ENCODE measurements around the gene POMT2. TPM values are rescaled to one million over a fixed set of nuclear protein-coding genes. Genes with fewer than 3 reads are reported as not detected.

POMT2 gene
- total and polyA plus RNA-seq, 7 donors = 3.6 to 21.0 (median 15.6) TPM

DNA sequence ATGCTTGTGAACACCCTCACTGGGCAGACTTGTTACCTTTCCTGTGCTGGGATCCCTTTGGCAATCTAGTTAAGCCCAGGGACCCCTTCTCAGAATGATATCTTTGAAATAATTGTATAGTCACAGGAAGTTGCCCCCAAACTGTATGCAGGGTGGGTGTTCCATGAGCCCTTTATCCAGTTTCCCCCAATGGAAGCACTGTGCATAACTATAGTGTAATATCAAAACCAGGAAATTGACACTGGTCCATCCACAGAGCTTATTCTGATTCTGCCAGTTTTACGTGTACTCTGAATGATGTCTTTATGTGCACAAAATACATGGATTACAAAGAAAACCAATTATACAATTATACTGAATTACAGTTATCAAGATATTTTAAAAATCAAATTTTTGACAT, 73.9 kb downstream of the POMT2 start:
- H3K27me3 ChIP-seq = no peaks in the 10 kb centered on the region
- H3K4me1 ChIP-seq = no peaks in the 10 kb centered on the region
- no peak overlapping the region for H3K27ac ChIP-seq
- TF ChIP-seq EP300 (IDR thresholded peaks at IDR 0.05) = no peak
- TF ChIP-seq, protein P1, sequence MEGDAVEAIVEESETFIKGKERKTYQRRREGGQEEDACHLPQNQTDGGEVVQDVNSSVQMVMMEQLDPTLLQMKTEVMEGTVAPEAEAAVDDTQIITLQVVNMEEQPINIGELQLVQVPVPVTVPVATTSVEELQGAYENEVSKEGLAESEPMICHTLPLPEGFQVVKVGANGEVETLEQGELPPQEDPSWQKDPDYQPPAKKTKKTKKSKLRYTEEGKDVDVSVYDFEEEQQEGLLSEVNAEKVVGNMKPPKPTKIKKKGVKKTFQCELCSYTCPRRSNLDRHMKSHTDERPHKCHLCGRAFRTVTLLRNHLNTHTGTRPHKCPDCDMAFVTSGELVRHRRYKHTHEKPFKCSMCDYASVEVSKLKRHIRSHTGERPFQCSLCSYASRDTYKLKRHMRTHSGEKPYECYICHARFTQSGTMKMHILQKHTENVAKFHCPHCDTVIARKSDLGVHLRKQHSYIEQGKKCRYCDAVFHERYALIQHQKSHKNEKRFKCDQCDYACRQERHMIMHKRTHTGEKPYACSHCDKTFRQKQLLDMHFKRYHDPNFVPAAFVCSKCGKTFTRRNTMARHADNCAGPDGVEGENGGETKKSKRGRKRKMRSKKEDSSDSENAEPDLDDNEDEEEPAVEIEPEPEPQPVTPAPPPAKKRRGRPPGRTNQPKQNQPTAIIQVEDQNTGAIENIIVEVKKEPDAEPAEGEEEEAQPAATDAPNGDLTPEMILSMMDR (IDR thresholded peaks at IDR 0.05) = no peak
- TF ChIP-seq POLR2AphosphoS5 (IDR thresholded peaks at IDR 0.05) = no peak
- no peak for TF ChIP-seq POLR2A (IDR thresholded peaks at IDR 0.05)
- H3K4me3 ChIP-seq = no peak overlapping the region
- no peaks in the 10 kb centered on the region for H3K9me3 ChIP-seq
- intact Hi-C loops (cut with DNase I) = no loop called here
- DNase-seq = no peak
- 92 to 94% methylated on average over 1 of the region's 1 CpG for WGBS, 2 donors
- H3K36me3 ChIP-seq = no peaks in the 10 kb centered on the region

- 92 to 93% methylated on average over 4 of the region's 4 CpGs for WGBS, 2 donors
- Histone ChIP-seq H3K9me3 (no peaks in the 10 kb centered on the region), H3K27ac (no peak overlapping the region), H3K4me3 (no peak overlapping the region), H3K27me3 (no peaks in the 10 kb centered on the region), H3K4me1 (no peaks in the 10 kb centered on the region), H3K36me3 (no peaks in the 10 kb centered on the region)
- intact Hi-C loops (cut with DNase I) = no loop called here
- DNase-seq = no peak
- TF ChIP-seq, protein P1 (IDR thresholded peaks at IDR 0.05) = no peak
- TF ChIP-seq POLR2AphosphoS5 (IDR thresholded peaks at IDR 0.05) (no peak), POLR2A (IDR thresholded peaks at IDR 0.05) (no peak), EP300 (IDR thresholded peaks at IDR 0.05) (no peak)
These were observed 74.9 kb downstream of the POMT2 start for GRCh38 chr14:77245820-77246219.

- no peaks in the 10 kb centered on the region for H3K36me3 ChIP-seq
- H3K27ac ChIP-seq = no peak overlapping the region
- no peaks in the 10 kb centered on the region for H3K4me1 ChIP-seq
- no peaks in the 10 kb centered on the region for H3K9me3 ChIP-seq
- TF ChIP-seq EP300 (IDR thresholded peaks at IDR 0.05) = no peak
- H3K27me3 ChIP-seq = no peaks in the 10 kb centered on the region
- DNase-seq = no peak
- 70 to 87% methylated on average over 4 of the region's 4 CpGs for WGBS, 2 donors
- intact Hi-C loops (cut with DNase I) = no loop called here
- no peak overlapping the region for H3K4me3 ChIP-seq
These were observed 76.8 kb downstream of the POMT2 start for GRCh38 chr14:77243853-77244252.

DNA sequence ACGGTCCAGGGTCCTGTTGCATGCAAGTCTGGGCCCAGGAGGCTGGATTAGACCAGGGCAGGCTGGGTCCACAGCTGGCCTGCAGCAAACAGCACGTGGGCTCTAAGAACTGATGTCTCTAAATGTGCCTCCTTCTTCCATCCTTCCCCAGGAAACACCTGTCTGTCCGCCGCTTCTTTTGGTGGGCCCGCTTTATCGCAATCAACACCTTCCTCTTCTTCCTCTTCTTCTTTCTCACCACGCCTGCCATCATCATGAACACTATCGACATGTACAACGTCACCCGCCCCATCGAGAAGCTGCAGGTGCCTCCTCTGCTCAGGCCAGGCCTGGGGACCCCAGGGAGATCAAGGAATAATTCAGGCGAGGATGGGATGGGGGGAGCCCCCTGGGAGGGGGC, 77.9 kb downstream of the POMT2 start:
- no peak overlapping the region for H3K4me3 ChIP-seq
- DNase-seq = no peak
- intact Hi-C loops (cut with DNase I) = no loop called here
- no peaks in the 10 kb centered on the region for H3K9me3 ChIP-seq
- TF ChIP-seq POLR2AphosphoS5 (IDR thresholded peaks at IDR 0.05) = no peak
- TF ChIP-seq POLR2A (IDR thresholded peaks at IDR 0.05) = no peak
- TF ChIP-seq, protein P1 (IDR thresholded peaks at IDR 0.05) = no peak
- TF ChIP-seq EP300 (IDR thresholded peaks at IDR 0.05) = no peak
- H3K36me3 ChIP-seq = no peaks in the 10 kb centered on the region
- no peaks in the 10 kb centered on the region for H3K4me1 ChIP-seq
- WGBS, 2 donors = 52 to 86% methylated on average over 12 of the region's 12 CpGs
- H3K27me3 ChIP-seq = no peaks in the 10 kb centered on the region
- no peak overlapping the region for H3K27ac ChIP-seq

DNA sequence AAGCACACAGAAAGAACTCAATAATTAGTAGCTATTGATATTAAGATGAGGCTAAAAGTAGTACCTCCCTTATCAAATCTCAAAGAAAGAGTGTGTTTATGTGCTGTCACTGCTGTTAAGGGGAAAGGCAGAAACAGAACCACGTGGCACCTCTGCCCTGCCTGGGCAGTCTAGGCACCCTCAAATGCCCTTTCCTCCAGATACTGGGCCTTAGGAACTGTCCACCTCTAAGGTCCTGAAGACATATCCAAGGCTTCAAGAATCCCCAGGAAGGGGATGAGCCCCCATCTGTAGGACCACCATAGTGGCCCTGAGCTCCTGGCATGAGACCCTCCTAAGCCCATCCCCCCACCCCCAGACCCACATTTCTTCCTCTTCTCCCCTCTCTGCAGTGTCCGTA, 78.7 kb downstream of the POMT2 start:
- H3K4me3 ChIP-seq = no peak overlapping the region
- TF ChIP-seq, protein P1 (IDR thresholded peaks at IDR 0.05) = no peak
- TF ChIP-seq POLR2AphosphoS5 (IDR thresholded peaks at IDR 0.05) (no peak), EP300 (IDR thresholded peaks at IDR 0.05) (no peak)
- no peaks in the 10 kb centered on the region for H3K36me3 ChIP-seq
- no peaks in the 10 kb centered on the region for H3K9me3 ChIP-seq
- H3K4me1 ChIP-seq = no peaks in the 10 kb centered on the region
- intact Hi-C loops (cut with DNase I) = no loop called here
- H3K27me3 ChIP-seq = no peaks in the 10 kb centered on the region
- 50 to 57% methylated on average over 2 of the region's 2 CpGs for WGBS, 2 donors
- DNase-seq = no peak
- H3K27ac ChIP-seq = no peak overlapping the region
